NCI-H187 treated with DMSO at 0.1 percent for 48 hours (cell line): ENCODE measurements around the gene ARL4D.
"Not testable (repeated sequence)": the region's sequence is repeated elsewhere in the genome, so short reads cannot be mapped to it uniquely, and the experiment has no call there.

Experiments used
- DNase-seq: peaks from one replicate; lab custom pipeline; 2025; lab: John Stamatoyannopoulos, UW

Gene ARL4D

DNA sequence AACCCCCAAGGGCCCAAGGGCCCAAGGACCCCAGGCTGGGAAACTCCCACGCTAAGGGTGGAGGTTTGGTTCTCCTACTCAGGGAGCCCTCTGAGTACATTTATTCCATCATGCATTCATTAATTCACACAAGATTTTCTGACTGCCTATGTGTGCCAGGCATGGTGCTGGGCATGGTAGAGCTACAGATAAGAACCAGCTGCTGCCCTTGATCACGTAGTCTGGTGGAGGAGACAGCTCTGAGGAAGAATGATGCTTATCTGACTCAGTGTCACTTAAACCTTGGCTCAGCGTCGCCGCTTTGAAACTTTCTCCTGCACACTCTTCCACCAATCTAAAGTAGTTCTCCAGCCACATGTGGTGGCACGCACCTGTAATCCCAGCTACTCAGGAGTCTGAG is 3.6 kb upstream of the ARL4D start:
- no peak for DNase-seq

DNA sequence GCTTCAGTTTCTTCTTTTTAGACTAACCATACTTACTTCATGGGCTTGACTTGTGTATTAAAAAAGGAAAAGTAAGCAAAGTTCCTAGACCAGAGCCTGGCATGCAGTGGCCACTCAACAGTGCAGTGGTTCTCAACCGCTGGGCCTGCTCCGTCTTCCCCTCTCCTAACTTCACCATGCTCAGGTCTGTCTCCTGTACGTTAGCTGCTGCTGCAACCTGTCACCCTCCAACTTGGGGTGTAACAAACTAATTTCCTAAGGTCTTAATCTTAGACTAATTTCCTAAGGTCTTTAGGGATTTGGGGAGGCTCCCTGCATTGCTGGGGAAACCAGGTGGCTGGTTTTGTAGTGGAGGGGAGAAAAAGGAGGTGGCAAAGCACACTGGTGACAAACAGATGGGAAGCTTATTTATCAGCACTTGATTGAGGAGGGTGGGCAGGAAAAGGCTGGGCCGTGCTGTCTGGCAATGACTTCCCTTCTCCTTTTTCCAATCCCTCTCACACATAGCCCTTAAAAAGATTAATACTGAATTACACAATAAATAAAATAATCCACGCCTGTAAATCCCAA is 2.2 kb upstream of the ARL4D start:
- no peak for DNase-seq

GRCh38 chr17:43399839-43400328 is 1.1 kb downstream of the ARL4D start:
- DNase-seq = no peak

- no peak for DNase-seq
Measured at GRCh38 chr17:43400943-43401717, 2.3 kb downstream of the ARL4D start.

DNA sequence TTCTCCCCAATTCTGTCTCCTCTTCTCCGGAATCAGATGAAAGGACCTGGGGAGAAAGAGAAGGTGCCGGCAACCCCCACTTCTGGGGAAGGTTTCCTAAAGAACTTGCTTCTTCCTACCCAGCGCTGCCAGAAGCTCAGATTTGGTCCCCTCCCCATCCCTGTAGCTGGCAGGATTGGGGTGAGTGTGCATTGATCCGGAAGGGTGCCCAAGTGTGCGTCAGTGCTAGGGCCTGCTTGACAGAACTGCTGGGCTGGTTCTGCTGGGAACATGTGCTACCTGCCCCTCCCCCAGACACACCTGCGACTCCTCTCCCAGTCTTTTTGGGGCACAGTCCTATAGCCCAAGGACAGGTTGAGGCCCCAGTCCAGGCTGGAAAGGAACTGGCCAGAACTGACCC is 3.3 kb downstream of the ARL4D start:
- no peak for DNase-seq

- DNase-seq = no peak
Measured at GRCh38 chr17:43402567-43402966, 3.8 kb downstream of the ARL4D start.

- no peak for DNase-seq
Measured at GRCh38 chr17:43403846-43404245, 5.1 kb downstream of the ARL4D start.

DNA sequence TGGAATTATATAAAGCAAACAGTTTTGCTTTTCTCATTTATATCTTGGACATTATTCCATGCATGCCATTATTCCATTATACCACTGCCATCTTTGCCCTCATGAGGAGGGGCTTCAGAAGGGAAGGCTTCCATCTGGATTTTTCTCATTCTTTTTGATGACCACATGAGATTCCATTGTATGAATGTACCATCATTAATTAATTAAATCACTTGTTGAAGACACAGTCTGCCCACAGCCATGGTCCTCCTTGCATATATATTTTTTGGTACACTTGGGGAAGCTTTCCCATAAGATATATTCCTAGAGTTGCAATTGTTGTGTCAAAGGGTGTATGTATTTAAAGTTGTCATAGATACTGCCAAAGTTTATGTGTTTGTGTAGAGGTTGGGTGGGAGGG is 7.1 kb downstream of the ARL4D start:
- DNase-seq = no peak

DNA sequence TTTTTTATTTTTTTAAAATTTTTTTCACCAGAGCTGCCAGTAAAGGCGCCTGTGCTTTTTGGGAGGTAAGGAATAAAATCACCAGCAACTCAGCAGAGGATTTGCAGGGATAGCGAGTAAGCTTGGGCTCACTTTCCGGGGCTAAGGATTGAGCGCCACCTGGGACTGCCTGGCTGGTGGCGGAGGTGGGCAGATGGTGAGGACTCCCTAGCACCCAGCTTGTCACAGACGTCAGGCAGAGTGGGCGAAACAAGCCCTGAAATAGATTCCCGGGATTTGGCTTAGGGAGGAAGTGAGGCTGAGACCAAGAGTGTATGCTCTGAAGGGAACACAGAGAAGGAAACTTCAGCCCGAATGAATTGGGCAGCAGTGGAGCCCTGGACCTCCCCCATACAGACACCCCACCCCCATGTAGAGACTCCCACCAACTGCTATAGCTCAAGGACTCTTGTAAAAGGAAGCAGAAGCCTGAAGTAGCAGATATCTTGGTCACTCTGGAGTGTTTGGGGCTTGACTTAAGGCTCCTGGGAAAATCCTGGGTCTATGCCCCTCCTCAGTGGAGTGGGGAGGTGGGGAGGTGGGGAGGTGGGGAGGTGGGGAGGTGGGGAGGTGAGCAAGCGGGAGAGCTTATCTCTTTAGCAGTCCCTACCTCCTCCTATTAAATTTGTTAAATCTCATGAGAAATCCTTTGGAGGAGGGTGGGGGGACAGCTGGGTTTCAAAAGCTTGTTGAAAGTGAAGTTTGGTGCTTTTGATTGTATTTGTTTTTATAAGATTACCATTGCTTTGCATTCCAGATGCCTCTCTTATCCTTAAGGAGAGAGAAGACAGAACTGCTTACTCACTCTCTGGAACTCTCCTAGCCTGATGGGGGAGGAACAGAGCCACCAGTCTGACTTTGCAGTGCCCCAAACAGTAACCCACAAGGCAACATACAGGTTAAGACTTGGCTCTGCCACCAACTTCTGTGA is 8.2 kb downstream of the ARL4D start:
- no peak for DNase-seq

DNA sequence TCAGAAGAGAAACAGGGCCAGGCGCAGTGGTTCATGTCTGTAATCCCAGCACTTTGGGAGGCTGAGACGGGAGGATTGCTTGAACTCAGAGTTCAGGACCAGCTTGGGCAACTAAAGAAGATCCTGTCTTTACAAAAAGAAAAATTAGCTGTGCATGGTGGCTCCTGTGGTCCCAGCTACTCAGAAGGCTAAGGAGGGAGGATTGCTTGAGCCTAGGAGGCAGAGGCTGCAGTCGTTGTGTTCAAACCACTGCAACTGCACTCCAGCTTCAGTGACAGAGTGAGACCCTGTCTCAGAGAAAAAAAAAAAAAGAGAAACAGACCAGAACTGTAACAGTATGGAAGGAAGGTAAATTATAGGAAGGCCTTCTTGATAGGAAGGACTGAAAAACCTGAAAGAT is 10.3 kb downstream of the ARL4D start:
- DNase-seq = no peak

GRCh38 chr17:43410557-43411368 is 12.0 kb downstream of the ARL4D start:
- DNase-seq = no peak

DNA sequence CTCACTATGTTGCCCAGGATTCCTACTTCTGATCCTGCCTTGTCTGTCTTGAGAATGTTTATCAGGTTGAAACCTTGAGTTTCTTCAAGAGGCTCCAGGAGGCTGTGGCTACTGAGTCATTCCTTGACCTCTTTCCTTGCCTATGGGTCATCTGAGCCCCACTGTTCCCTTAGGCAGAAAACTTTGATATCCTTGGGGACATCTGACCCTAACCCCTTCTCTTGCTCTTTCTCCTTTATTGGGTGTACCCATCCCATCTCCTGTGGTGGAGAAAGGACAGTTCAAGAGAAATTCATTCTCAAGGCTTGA is 12.5 kb downstream of the ARL4D start:
- no peak for DNase-seq

GRCh38 chr17:43411749-43412148 is 13.0 kb downstream of the ARL4D start:
- no peak for DNase-seq

GRCh38 chr17:43412166-43412565 is 13.4 kb downstream of the ARL4D start:
- DNase-seq = no peak

DNA sequence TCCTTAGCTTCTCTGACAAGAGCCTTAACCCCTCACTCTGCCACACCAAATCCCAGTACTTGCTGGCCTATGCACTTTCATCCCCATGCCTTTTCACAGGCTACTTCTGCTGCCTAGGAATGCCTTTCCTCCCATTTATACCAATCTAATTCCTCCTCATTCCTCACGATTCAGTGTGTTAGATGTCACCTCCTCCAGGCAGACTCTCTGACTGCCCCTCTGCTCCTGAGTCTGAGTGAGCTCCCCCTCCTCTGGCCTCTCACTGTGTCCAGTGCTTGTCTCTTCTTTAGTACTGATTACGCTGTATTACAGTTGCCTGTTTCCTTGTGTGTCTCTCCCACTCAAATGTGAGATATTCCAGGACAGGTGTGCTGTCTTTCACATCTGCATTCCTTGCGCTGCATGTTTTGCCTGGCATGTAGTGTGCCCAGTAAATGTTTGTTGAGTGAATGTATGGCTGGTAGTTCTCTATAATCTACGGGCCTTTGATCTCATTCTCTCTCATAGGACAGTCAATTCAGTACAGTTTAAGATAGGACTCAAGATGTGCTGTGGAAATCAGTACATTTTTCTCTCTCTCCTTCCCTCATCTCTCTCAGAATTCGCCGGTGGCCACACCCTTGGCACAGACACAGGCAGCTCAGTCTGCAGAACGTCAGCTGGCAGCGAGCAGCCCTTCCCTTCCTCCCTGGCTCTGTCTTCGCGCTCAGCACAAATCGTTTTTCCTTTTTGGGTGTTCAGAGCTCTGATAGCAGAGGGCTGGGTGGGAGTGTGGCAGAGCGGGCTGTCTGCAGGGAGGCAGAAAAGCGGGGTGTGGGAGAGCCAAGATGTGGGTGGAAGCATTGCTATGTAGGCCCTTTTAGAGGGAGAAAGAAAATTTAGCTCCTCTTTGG is 18.5 kb downstream of the ARL4D start:
- DNase-seq = no peak

DNA sequence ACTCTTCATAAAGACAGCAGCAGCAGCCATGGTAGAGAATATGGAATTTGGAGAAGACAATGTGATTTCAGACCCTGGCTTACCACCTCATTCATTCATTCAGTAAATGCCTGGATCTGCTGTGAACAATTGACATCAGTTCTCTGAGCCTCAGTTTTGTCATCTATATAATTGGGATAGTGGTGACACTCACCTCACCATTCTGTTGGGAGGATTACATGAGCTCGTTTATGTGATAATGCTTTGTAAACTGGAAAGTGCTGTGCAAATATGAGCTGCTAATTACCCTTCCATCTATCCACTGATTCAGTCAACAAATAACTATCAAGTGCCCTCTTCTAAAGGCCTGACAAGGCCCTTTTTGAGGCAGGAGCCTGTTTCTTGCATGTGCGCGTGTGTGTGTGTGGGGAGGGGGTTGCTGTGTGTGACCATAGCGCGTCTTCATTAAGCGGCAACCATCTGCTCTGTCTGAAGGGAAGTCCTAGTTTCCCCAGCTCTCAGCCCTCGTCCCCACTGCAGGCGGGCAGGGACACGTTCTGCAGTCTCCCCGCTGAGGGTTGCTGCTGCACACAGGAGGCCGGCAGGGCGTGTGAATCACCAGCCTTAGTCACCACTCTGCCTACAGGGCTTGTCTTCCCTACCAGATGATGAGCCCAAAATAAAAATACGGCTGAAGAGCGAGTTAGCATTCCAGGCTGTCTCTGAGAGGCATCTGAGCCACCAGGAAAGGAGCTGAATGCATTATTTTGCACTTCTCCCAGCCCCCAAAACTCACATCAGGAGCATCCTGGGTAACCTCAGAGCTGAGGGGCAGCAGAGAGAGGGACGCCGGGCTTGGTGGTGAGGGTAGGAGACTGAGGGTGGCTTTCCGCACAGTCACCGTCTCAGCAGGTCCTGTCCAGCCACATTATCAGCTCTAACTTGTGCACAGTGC is 19.9 kb downstream of the ARL4D start:
- DNase-seq = no peak

DNA sequence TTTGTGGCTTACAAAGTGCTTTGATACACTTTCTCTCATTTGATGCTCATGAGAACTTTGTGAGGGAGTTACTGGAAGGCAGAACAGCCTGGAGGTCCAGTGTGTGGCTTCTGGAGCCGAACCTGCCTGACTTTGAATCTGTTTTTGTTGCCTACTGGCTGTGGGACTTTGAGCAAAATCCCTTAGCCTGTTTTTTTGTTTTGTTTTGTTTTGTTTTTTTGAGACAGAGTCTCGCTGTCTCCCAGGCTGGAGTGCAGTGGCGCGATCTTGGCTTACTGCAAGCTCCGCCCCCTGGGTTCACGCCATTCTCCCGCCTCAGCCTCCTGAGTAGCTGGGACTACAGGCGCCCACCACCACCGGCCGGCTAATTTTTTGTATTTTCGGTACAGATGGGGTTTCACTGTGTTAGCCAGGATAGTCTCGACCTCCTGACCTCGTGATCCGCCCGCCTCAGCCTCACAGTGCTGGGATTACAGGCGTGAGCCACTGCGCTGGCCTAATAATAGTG is 20.6 kb downstream of the ARL4D start:
- DNase-seq = not testable (repeated sequence)

GRCh38 chr17:43423777-43424455 is 25.1 kb downstream of the ARL4D start:
- no peak for DNase-seq
